Measurements from ENCODE around the gene MYMK. TPM values are rescaled to one million over a fixed set of nuclear protein-coding genes. Genes with fewer than 3 reads are reported as not detected.

The MYMK gene
- total and polyA plus RNA-seq, 2 experiments from 2014 or later: not detected

GRCh38 chr9:133515240-133515610 is 9.5 kb downstream of the MYMK start:
- Mint-ChIP-seq H3K27me3 (ENCODE audit: insufficient read depth, low read depth, poor library complexity) (peaks cover 8% of the 10 kb centered on the region), H3K36me3 (ENCODE audit: low read depth) (no peaks in the 10 kb centered on the region), H3K4me3 (no peak overlapping the region), H3K4me1 (peaks cover 7% of the 10 kb centered on the region; the same call in 1 of the 3 replicates), H3K27ac (no peak overlapping the region), H3K9me3 (no peaks in the 10 kb centered on the region; the same call in 2 of the 3 replicates)
- Histone ChIP-seq H3K36me3 (ENCODE audit: insufficient read depth) (no peaks in the 10 kb centered on the region), H3K4me1 (ENCODE audit: insufficient read depth) (no peaks in the 10 kb centered on the region), H3K4me3 (no peak overlapping the region), H3K4me2 (no peak overlapping the region), H3K27ac (ENCODE audit: low read depth) (no peak overlapping the region), H3K79me2 (replicated peaks; ENCODE audit: insufficient read depth) (no peaks in the 10 kb centered on the region), H3K27me3 (ENCODE audit: insufficient read depth) (no peaks in the 10 kb centered on the region), H3K9me2 (ENCODE audit: insufficient read depth) (no peaks in the 10 kb centered on the region), H3F3A (replicated peaks; ENCODE audit: low read depth) (peaks cover 5% of the 10 kb centered on the region; the same call in 1 of the 2 replicates), H4K20me1 (replicated peaks; ENCODE audit: insufficient read depth) (no peaks in the 10 kb centered on the region), H2AFZ (no peak overlapping the region)
- ATAC-seq (no peak), DNase-seq (ENCODE audit: low spot score) (no peak)
- no peak for TF ChIP-seq CTCF (conservative IDR thresholded peaks at IDR 0.05; ENCODE audit: low read depth in 2 of 2)
- TF ChIP-seq ZNF331 (CRISPR knock-in tag; IDR thresholded peaks at IDR 0.05; ENCODE audit: low read depth): no peak
- TF ChIP-seq ZNF462 (CRISPR knock-in tag; IDR thresholded peaks at IDR 0.05): no peak
- TF ChIP-seq EZH2 (IDR thresholded peaks at IDR 0.05; ENCODE audit: low read depth, unreplicated experiment): no peak
- TF ChIP-seq STAT1 (IDR thresholded peaks at IDR 0.05; ENCODE audit: unreplicated experiment): no peak
- TF ChIP-seq EZH2phosphoT487 (IDR thresholded peaks at IDR 0.05; ENCODE audit: unreplicated experiment): no peak
- no peak for TF ChIP-seq CREB1 (CRISPR knock-in tag; IDR thresholded peaks at IDR 0.05; ENCODE audit: low read depth)
- no peak for TF ChIP-seq ETS1 (IDR thresholded peaks at IDR 0.05)
- no peak for TF ChIP-seq POLR2AphosphoS5 (IDR thresholded peaks at IDR 0.05; ENCODE audit: low read depth)
- TF ChIP-seq REST (IDR thresholded peaks at IDR 0.05; ENCODE audit: unreplicated experiment): no peak
- no peak for TF ChIP-seq ZNF114 (CRISPR knock-in tag; IDR thresholded peaks at IDR 0.05)
- TF ChIP-seq NANOG (IDR thresholded peaks at IDR 0.05; ENCODE audit: borderline replicate concordance): no peak
- no peak for TF ChIP-seq JUNB (IDR thresholded peaks at IDR 0.05; ENCODE audit: unreplicated experiment)

Data from GM23338 (cell line).